Measurements from ENCODE around the gene FUZ. TPM values are rescaled to one million over a fixed set of nuclear protein-coding genes. Genes with fewer than 3 reads are reported as not detected.

Gene FUZ
- total and polyA plus RNA-seq, 7 donors: 7.4 to 32.9 (median 21.0) TPM

DNA sequence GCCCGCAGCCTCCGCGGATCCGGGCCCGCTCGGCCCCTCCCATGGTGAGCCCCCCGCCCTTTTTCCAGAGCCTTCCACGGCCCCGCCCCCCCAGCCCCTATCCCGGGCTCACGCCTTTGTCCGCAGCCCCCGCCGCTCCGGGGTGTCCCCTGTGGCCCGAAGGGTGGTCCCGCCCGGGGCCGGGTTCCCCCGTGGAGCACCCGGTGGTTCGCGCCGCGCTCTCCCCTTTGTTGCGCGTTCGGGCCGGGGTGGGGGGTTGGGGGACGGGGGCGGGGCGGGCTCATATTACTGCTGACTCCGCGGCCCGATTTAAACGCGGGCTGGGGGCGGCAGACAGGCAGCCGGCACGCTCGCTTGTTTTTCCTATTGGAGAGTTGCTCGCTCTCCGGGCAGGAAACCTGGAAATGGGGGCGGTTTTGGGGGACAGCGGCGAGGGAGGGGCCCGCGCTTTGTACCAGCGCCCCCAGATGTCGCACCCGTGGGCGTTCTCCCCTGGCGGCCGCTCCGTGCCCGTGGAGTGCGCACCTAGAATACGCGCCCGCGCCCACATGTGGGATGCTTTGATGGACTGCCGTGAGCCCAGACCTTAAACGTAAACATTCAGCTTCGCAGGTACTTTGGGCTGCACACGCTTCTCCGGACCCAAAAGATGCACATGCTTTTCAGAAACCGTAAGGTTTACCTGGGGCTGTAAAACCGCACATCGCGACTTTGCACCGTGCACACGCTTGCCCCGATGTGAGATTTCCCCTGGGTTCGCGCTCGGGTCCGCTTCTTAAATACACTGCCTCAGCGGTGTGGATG is 38.6 kb upstream of the FUZ start:
- intact Hi-C loops (cut with DNase I): loop anchor here (2.0 kb wide), 1 partner anchor 33 kb away; the partner anchor contains the start of gene MED25
- WGBS, 2 donors: 2% methylated on average over 78 of the region's 78 CpGs
- TF ChIP-seq POLR2AphosphoS5 (IDR thresholded peaks at IDR 0.05): peak in 2 of 4 donors; percentile 7 to 26
- TF ChIP-seq, protein P1, sequence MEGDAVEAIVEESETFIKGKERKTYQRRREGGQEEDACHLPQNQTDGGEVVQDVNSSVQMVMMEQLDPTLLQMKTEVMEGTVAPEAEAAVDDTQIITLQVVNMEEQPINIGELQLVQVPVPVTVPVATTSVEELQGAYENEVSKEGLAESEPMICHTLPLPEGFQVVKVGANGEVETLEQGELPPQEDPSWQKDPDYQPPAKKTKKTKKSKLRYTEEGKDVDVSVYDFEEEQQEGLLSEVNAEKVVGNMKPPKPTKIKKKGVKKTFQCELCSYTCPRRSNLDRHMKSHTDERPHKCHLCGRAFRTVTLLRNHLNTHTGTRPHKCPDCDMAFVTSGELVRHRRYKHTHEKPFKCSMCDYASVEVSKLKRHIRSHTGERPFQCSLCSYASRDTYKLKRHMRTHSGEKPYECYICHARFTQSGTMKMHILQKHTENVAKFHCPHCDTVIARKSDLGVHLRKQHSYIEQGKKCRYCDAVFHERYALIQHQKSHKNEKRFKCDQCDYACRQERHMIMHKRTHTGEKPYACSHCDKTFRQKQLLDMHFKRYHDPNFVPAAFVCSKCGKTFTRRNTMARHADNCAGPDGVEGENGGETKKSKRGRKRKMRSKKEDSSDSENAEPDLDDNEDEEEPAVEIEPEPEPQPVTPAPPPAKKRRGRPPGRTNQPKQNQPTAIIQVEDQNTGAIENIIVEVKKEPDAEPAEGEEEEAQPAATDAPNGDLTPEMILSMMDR (IDR thresholded peaks at IDR 0.05): no peak
- no peaks in the 10 kb centered on the region for H3K9me3 ChIP-seq
- no peaks in the 10 kb centered on the region for H3K27me3 ChIP-seq
- peaks cover 0 to 24% (median 21%) of the 10 kb centered on the region in 4 donors for H3K36me3 ChIP-seq
- peak overlapping the region; percentile 76 to 100 (median 95) for H3K4me3 ChIP-seq
- peaks cover 0 to 44% (median 33%) of the 10 kb centered on the region in 4 donors for H3K4me1 ChIP-seq
- H3K27ac ChIP-seq: peak overlapping the region; percentile 99 to 100 (median 100)
- DNase-seq: no peak

DNA sequence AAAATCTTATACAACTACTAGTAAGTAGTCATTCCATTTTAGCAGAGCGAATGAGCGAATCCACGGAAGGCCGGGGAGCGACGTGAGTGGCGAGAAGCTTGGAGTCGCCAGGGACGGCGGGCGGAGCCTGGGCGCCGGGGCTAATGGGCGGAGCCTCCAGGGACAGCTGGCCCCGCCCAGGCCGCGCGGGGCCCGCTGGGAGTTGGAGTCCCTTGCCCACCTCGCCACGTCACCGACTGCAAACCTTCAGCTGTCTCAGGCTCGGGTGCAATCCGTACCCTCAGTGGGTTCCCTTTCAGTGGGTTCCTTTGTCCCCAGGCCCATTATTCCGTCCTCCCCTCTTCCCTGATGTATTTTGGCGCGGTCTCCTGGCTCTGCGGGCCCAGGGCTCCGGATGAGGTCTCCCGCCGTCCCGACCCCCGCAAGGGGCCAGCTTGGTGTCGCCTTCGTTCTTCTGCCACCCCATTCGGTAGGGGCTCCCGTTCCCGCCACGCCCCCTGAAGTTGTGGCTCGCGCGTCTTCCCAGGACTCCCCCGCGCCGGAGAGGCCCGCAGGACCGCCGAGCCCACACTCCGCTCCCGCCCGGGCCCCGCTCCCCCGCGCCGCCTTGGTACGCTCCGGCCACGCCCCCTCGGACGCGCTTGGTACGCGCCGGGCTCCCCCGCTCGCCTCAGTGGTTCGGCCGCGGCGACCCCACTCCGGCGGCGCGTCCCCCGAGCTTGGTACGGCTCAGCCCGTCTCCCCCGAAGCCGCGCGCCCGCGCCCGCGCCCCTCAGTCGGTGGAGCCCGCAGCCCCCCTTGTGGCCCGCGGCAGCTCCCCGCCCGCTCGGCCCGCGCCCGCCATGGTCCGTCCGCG is 37.6 kb upstream of the FUZ start, which contains the start of gene PTOV1:
Gene PTOV1 (plus strand): TSS at position 673 of the 856 bp plus-strand sequence.
- WGBS, 2 donors: 1% methylated on average over 98 of the region's 98 CpGs
- DNase-seq: peak; percentile 97
- intact Hi-C loops (cut with DNase I): loop anchor here (2.0 kb wide), 1 partner anchor 32 kb away; the partner anchor contains the start of gene MED25
- peaks cover 0 to 44% (median 33%) of the 10 kb centered on the region in 4 donors for H3K4me1 ChIP-seq
- no peaks in the 10 kb centered on the region for H3K27me3 ChIP-seq
- peak within 1 kb of the TSS; percentile 76 to 100 (median 95) for H3K4me3 ChIP-seq
- H3K27ac ChIP-seq: peak within 1 kb of the TSS; percentile 99 to 100 (median 100)
- H3K9me3 ChIP-seq: no peaks in the 10 kb centered on the region
- peaks cover 0 to 15% (median 13%) of the 10 kb centered on the region in 4 donors for H3K36me3 ChIP-seq
- TF ChIP-seq EP300 (IDR thresholded peaks at IDR 0.05): no peak
- TF ChIP-seq POLR2AphosphoS5 (IDR thresholded peaks at IDR 0.05): peak; percentile 58 to 93 (median 83)
- TF ChIP-seq POLR2A (IDR thresholded peaks at IDR 0.05): peak; percentile 53 to 76
- TF ChIP-seq, protein P1 (IDR thresholded peaks at IDR 0.05): no peak

DNA sequence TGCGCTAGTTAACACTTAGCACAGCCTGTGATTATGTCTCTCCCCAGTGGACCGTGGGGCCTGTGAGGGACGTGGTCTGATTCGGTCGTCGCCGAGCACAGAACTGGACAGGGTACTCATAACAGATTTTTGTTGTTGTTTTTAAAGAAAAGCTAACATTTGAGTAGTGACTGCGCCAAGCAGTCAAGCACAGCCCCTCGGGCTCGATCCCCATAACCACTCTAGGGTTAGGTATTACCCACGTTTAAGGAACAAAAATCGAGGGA is 37.1 kb upstream of the FUZ start:
- Histone ChIP-seq H3K27ac (peak overlapping the region; percentile 99 to 100 (median 100)), H3K36me3 (peaks cover 0 to 9% (median 7%) of the 10 kb centered on the region in 4 donors), H3K4me3 (peak overlapping the region; percentile 76 to 100 (median 95)), H3K27me3 (no peaks in the 10 kb centered on the region), H3K9me3 (no peaks in the 10 kb centered on the region), H3K4me1 (peaks cover 0 to 43% (median 33%) of the 10 kb centered on the region in 4 donors)
- no peak for DNase-seq
- WGBS, 2 donors: 55 to 61% methylated on average over 12 of the region's 12 CpGs
- intact Hi-C loops (cut with DNase I): loop anchor here (2.0 kb wide), 1 partner anchor 31 kb away; the partner anchor contains the start of gene MED25
- TF ChIP-seq, protein P1 (IDR thresholded peaks at IDR 0.05): no peak
- no peak for TF ChIP-seq EP300 (IDR thresholded peaks at IDR 0.05)

DNA sequence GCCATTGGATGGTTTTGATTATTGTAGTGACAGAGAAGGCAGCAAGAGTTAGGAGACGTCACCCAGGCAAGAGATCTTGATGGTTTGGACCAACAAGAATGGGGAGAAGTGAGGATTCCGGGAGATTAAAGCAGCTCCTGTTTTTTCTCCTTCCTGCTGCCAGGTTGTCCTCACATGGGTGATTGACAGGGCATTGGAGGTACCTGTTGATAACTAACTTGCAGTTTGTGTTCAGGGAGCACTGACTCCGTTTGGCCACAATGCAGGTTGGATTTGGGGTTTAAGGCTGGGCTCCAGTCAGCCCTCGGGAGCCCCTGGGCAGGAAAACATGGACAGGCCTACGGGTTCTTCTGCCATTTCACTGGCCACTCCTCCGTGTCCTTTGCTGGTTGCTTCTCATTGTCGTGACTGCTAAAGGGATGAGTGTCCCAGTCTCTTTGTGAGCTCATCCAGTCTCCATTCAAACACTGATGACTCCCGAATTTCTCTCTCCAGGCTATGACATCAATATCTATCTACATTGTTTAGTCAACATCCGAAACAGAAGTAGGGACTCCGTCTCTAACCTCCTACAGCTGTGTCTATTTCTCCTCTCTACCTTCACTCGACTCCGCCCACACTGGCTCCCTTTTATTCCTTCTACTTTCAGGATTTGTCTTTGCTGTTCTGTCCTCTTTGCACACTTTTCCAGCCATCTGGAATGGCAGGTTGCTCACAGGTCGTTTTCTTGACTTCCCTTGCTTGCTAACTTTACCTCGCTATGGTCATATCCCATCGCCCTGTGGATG is 36.5 kb upstream of the FUZ start:
- Histone ChIP-seq H3K27ac (peak overlapping the region; percentile 99 to 100 (median 100)), H3K27me3 (no peaks in the 10 kb centered on the region), H3K4me3 (peak overlapping the region; percentile 76 to 100 (median 95)), H3K9me3 (no peaks in the 10 kb centered on the region), H3K36me3 (peaks cover 0 to 4% (median 2%) of the 10 kb centered on the region in 4 donors), H3K4me1 (peaks cover 0 to 38% (median 33%) of the 10 kb centered on the region in 4 donors)
- no peak for DNase-seq
- 87 to 92% methylated on average over 15 of the region's 15 CpGs for WGBS, 2 donors
- TF ChIP-seq, protein P1 (IDR thresholded peaks at IDR 0.05): no peak
- no peak for TF ChIP-seq POLR2AphosphoS5 (IDR thresholded peaks at IDR 0.05)
- TF ChIP-seq EP300 (IDR thresholded peaks at IDR 0.05): no peak
- no peak for TF ChIP-seq POLR2A (IDR thresholded peaks at IDR 0.05)
- intact Hi-C loops (cut with DNase I): loop anchor here (2.0 kb wide), 1 partner anchor 31 kb away; the partner anchor contains the start of gene MED25

All from sigmoid colon (tissue), 7 donors.